ENCODE data around the gene EFNA5. TPM values are rescaled to one million over a fixed set of nuclear protein-coding genes. Genes with fewer than 3 reads are reported as not detected.

The EFNA5 gene
- total RNA-seq, 1 experiment from 2014 or later = 51.2 TPM

- Mint-ChIP-seq H3K36me3 (ENCODE audit: insufficient read depth, unreplicated experiment) (peaks cover 21% of the 10 kb centered on the region), H3K4me3 (ENCODE audit: unreplicated experiment) (no peak overlapping the region), H3K4me1 (ENCODE audit: insufficient read depth, unreplicated experiment) (peaks cover 53% of the 10 kb centered on the region), H3K9me3 (ENCODE audit: unreplicated experiment) (no peaks in the 10 kb centered on the region), H3K27me3 (ENCODE audit: insufficient read depth, unreplicated experiment) (no peaks in the 10 kb centered on the region), H3K27ac (ENCODE audit: low read depth, unreplicated experiment) (peak overlapping the region; percentile 65)
- ChIA-PET POLR2A (interaction anchor here (0.6 to 3.6 kb wide), 16 partner anchors 8 to 196 kb away, joined by 3 to 24 read pairs (median 4); no protein-coding TSS in a partner anchor), CTCF (interaction anchor here (1.3 to 1.9 kb wide), 2 partner anchors 11 to 95 kb away, joined by 5 to 7 read pairs; no protein-coding TSS in a partner anchor)
- TF ChIP-seq, protein P1, sequence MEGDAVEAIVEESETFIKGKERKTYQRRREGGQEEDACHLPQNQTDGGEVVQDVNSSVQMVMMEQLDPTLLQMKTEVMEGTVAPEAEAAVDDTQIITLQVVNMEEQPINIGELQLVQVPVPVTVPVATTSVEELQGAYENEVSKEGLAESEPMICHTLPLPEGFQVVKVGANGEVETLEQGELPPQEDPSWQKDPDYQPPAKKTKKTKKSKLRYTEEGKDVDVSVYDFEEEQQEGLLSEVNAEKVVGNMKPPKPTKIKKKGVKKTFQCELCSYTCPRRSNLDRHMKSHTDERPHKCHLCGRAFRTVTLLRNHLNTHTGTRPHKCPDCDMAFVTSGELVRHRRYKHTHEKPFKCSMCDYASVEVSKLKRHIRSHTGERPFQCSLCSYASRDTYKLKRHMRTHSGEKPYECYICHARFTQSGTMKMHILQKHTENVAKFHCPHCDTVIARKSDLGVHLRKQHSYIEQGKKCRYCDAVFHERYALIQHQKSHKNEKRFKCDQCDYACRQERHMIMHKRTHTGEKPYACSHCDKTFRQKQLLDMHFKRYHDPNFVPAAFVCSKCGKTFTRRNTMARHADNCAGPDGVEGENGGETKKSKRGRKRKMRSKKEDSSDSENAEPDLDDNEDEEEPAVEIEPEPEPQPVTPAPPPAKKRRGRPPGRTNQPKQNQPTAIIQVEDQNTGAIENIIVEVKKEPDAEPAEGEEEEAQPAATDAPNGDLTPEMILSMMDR (IDR thresholded peaks at IDR 0.05; ENCODE audit: unreplicated experiment) = no peak
- BruUV-seq (replicated peaks) = TSS peak; percentile 19
- DNase-seq (ENCODE audit: unreplicated experiment) = no peak
- intact Hi-C loops (cut with micrococcal nuclease) = no loop called here
Measured at GRCh38 chr5:107477492-107477891, 193.2 kb downstream of the EFNA5 start.

DNA sequence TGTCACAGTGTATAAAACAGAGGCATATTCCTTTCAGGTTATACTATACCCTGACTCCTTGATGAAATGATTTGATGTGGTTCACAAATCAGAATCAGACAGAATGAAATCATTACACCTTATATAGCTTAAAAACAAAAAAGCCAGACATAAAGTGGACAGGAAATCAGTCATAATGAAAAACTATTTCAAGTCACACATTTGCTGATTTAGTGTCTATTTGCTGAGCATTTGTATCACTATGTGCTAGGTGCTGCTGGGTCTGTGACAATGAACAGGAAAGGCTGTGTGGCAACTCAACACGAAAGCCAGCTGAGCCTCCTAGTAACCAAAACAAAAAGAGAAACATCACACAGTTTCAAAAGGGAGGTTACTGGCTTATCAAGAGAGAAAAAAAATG lies 194.0 kb downstream of the EFNA5 start:
- TF ChIP-seq, protein P1 (IDR thresholded peaks at IDR 0.05; ENCODE audit: unreplicated experiment) = no peak
- peaks cover 55% of the 10 kb centered on the region for H3K4me1 Mint-ChIP-seq (ENCODE audit: insufficient read depth, unreplicated experiment)
- H3K27ac Mint-ChIP-seq (ENCODE audit: low read depth, unreplicated experiment) = peak overlapping the region; percentile 65
- peaks cover 21% of the 10 kb centered on the region for H3K36me3 Mint-ChIP-seq (ENCODE audit: insufficient read depth, unreplicated experiment)
- no peak overlapping the region for H3K4me3 Mint-ChIP-seq (ENCODE audit: unreplicated experiment)
- BruUV-seq (replicated peaks) = no TSS peak
- peak; percentile 60 for DNase-seq (ENCODE audit: unreplicated experiment)
- CTCF ChIA-PET = interaction anchor here (0.6 to 1.9 kb wide), 5 partner anchors 10 to 910 kb away, joined by 3 to 7 read pairs (median 5); no protein-coding TSS in a partner anchor
- H3K9me3 Mint-ChIP-seq (ENCODE audit: unreplicated experiment) = no peaks in the 10 kb centered on the region
- POLR2A ChIA-PET = interaction anchor here (0.6 to 3.6 kb wide), 14 partner anchors 7 to 505 kb away, joined by 3 to 24 read pairs (median 5); no protein-coding TSS in a partner anchor
- H3K27me3 Mint-ChIP-seq (ENCODE audit: insufficient read depth, unreplicated experiment) = no peaks in the 10 kb centered on the region
- intact Hi-C loops (cut with micrococcal nuclease) = no loop called here

GRCh38 chr5:107474716-107475489 lies 195.8 kb downstream of the EFNA5 start:
- TF ChIP-seq, protein P1 (IDR thresholded peaks at IDR 0.05; ENCODE audit: unreplicated experiment) = no peak
- BruUV-seq (replicated peaks) = no TSS peak
- ChIA-PET CTCF (interaction anchor here (0.7 to 1.2 kb wide), 4 partner anchors 10 to 98 kb away, joined by 3 to 5 read pairs (median 4); no protein-coding TSS in a partner anchor), POLR2A (interaction anchor here (0.5 to 3.6 kb wide), 7 partner anchors 11 to 143 kb away, joined by 3 to 24 read pairs (median 4); no protein-coding TSS in a partner anchor)
- intact Hi-C loops (cut with micrococcal nuclease) = no loop called here
- H3K36me3 Mint-ChIP-seq (ENCODE audit: insufficient read depth, unreplicated experiment) = peaks cover 13% of the 10 kb centered on the region
- no peak overlapping the region for H3K27ac Mint-ChIP-seq (ENCODE audit: low read depth, unreplicated experiment)
- no peak overlapping the region for H3K4me3 Mint-ChIP-seq (ENCODE audit: unreplicated experiment)
- H3K27me3 Mint-ChIP-seq (ENCODE audit: insufficient read depth, unreplicated experiment) = no peaks in the 10 kb centered on the region
- H3K4me1 Mint-ChIP-seq (ENCODE audit: insufficient read depth, unreplicated experiment) = peaks cover 58% of the 10 kb centered on the region
- no peaks in the 10 kb centered on the region for H3K9me3 Mint-ChIP-seq (ENCODE audit: unreplicated experiment)
- peak; percentile 55 for DNase-seq (ENCODE audit: unreplicated experiment)

DNA sequence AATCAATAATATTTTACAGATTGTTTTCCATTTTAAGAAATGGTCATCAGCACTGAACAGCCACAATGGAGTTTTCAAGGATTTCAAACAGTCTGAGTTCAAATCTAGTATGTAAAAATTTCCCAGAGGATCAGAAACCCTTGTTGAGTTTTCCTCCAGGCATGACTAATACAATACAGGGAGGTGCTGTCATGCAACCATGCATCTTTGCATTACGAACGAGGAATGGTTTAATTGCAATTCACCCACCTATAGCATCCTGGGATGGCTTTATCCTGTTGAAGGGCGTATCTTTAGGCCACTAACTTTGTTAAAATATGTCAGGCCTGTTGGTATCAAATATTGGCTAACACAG lies 196.4 kb downstream of the EFNA5 start:
- no peaks in the 10 kb centered on the region for H3K27me3 Mint-ChIP-seq (ENCODE audit: insufficient read depth, unreplicated experiment)
- no peak overlapping the region for H3K4me3 Mint-ChIP-seq (ENCODE audit: unreplicated experiment)
- intact Hi-C loops (cut with micrococcal nuclease) = no loop called here
- DNase-seq (ENCODE audit: unreplicated experiment) = no peak
- no peak overlapping the region for H3K27ac Mint-ChIP-seq (ENCODE audit: low read depth, unreplicated experiment)
- TF ChIP-seq, protein P1 (IDR thresholded peaks at IDR 0.05; ENCODE audit: unreplicated experiment) = no peak
- H3K9me3 Mint-ChIP-seq (ENCODE audit: unreplicated experiment) = no peaks in the 10 kb centered on the region
- ChIA-PET POLR2A (interaction anchor here (1.0 to 2.7 kb wide), 2 partner anchors 67 to 85 kb away, joined by 4 to 8 read pairs; no protein-coding TSS in a partner anchor), CTCF (interaction anchor here (0.7 to 1.2 kb wide), 2 partner anchors 11 to 12 kb away, joined by 3 to 4 read pairs; no protein-coding TSS in a partner anchor)
- no TSS peak for BruUV-seq (replicated peaks)
- peaks cover 64% of the 10 kb centered on the region for H3K4me1 Mint-ChIP-seq (ENCODE audit: insufficient read depth, unreplicated experiment)
- H3K36me3 Mint-ChIP-seq (ENCODE audit: insufficient read depth, unreplicated experiment) = peaks cover 13% of the 10 kb centered on the region

All from MCF 10A (cell line).